ENCODE results near the gene TBCC. TPM values are rescaled to one million over a fixed set of nuclear protein-coding genes. Genes with fewer than 3 reads are reported as not detected.

TBCC gene, protein sequence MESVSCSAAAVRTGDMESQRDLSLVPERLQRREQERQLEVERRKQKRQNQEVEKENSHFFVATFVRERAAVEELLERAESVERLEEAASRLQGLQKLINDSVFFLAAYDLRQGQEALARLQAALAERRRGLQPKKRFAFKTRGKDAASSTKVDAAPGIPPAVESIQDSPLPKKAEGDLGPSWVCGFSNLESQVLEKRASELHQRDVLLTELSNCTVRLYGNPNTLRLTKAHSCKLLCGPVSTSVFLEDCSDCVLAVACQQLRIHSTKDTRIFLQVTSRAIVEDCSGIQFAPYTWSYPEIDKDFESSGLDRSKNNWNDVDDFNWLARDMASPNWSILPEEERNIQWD
- polyA plus RNA-seq, result 23.6 TPM
- long read RNA-seq, donor 1, transcript TBCC-201 (1 exons, 1,616 nt), result major isoform, 13 of 13 reads
- long read RNA-seq, donor 1, partial matches to known transcripts, result 0 of 13 reads
- long read RNA-seq, donor 1, other reads (novel, unspliced or antisense), result 0 of 13 reads
- long read RNA-seq, donor 2, transcript TBCC-201 (1 exons, 1,616 nt), result major isoform, 19 of 19 reads
- long read RNA-seq, donor 2, partial matches to known transcripts, result 0 of 19 reads
- long read RNA-seq, donor 2, other reads (novel, unspliced or antisense), result 0 of 19 reads
- long read RNA-seq, donor 3, transcript TBCC-201 (1 exons, 1,616 nt), result major isoform, 36 of 36 reads
- long read RNA-seq, donor 3, partial matches to known transcripts, result 0 of 36 reads
- long read RNA-seq, donor 3, other reads (novel, unspliced or antisense), result 0 of 36 reads
- long read RNA-seq, donor 4, partial matches to known transcripts, result 0 of 4 reads
- long read RNA-seq, donor 4, other reads (novel, unspliced or antisense), result 0 of 4 reads
- long read RNA-seq, donor 5, transcript TBCC-201 (1 exons, 1,616 nt), result major isoform, 15 of 15 reads
- long read RNA-seq, donor 5, partial matches to known transcripts, result 0 of 15 reads
- long read RNA-seq, donor 5, other reads (novel, unspliced or antisense), result 0 of 15 reads
- long read RNA-seq, donor 6, transcript TBCC-201 (1 exons, 1,616 nt), result major isoform, 22 of 22 reads
- long read RNA-seq, donor 6, partial matches to known transcripts, result 0 of 22 reads
- long read RNA-seq, donor 6, other reads (novel, unspliced or antisense), result 0 of 22 reads
- long read RNA-seq, donor 7, transcript TBCC-201 (1 exons, 1,616 nt), result major isoform, 14 of 14 reads
- long read RNA-seq, donor 7, partial matches to known transcripts, result 0 of 14 reads
- long read RNA-seq, donor 7, other reads (novel, unspliced or antisense), result 0 of 14 reads
- long read RNA-seq, donor 8, transcript TBCC-201 (1 exons, 1,616 nt), result major isoform, 23 of 23 reads
- long read RNA-seq, donor 8, partial matches to known transcripts, result 0 of 23 reads
- long read RNA-seq, donor 8, other reads (novel, unspliced or antisense), result 0 of 23 reads
- long read RNA-seq, donor 9, transcript TBCC-201 (1 exons, 1,616 nt), result major isoform, 19 of 19 reads
- long read RNA-seq, donor 9, partial matches to known transcripts, result 0 of 19 reads
- long read RNA-seq, donor 9, other reads (novel, unspliced or antisense), result 0 of 19 reads
- long read RNA-seq, donor 10, transcript TBCC-201 (1 exons, 1,616 nt), result major isoform, 28 of 28 reads
- long read RNA-seq, donor 10, partial matches to known transcripts, result 0 of 28 reads
- long read RNA-seq, donor 10, other reads (novel, unspliced or antisense), result 0 of 28 reads
- long read RNA-seq, donor 11, transcript TBCC-201 (1 exons, 1,616 nt), result major isoform, 16 of 16 reads
- long read RNA-seq, donor 11, partial matches to known transcripts, result 0 of 16 reads
- long read RNA-seq, donor 11, other reads (novel, unspliced or antisense), result 0 of 16 reads

GRCh38 chr6:42745640-42746462 lies at the start of gene TBCC:
Gene TBCC, minus strand, starts transcription at chr6:42746103. Its CDS starts 30 bp downstream, at chr6:42746073.
- peaks cover 13% of the 10 kb centered on the region for H3K4me1 ChIP-seq (ENCODE audit: control insufficient read depth, insufficient read depth, low read length)
- H3K27me3 ChIP-seq (ENCODE audit: control insufficient read depth, insufficient read depth, low read length), result no peaks in the 10 kb centered on the region

DNA sequence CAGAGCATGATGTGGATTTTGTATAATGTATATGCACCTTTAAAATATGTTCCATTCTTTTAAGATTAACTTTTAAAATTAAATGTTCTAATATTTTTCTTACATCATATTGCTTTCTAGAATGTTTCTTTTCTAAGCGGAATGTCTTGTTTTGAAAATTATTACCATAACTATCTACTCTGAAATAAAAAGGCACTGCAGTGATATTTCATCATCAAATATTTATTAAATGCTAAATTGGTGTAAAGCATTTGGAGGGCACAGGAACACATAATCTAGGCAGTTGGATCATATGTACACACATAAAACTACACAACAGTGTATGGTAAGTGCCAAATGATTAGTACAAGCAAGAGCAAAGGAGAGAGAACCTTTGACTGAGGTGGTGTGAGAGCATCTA lies 49.7 kb upstream of the TBCC start:
- no peak for DNase-seq
- H3K36me3 ChIP-seq (ENCODE audit: control insufficient read depth, insufficient read depth, low read length), result no peaks in the 10 kb centered on the region
- no peak overlapping the region for H3K4me3 ChIP-seq (ENCODE audit: low read length)
- peaks cover 6% of the 10 kb centered on the region for H3K4me1 ChIP-seq (ENCODE audit: control insufficient read depth, insufficient read depth, low read length)
- H3K27me3 ChIP-seq (ENCODE audit: control insufficient read depth, insufficient read depth, low read length), result no peaks in the 10 kb centered on the region
- no peaks in the 10 kb centered on the region for H3K9me3 ChIP-seq (ENCODE audit: control insufficient read depth, low read depth, low read length)
- H3K27ac ChIP-seq (ENCODE audit: low read length), result no peak overlapping the region
- 93% methylated on average over 1 of the region's 1 CpG for WGBS (ENCODE audit: insufficient coverage, low lambda C conversion rate)

More at GRCh38 chr6:42745640-42746462, at the start of gene TBCC:
- Histone ChIP-seq H3K9me3 (ENCODE audit: control insufficient read depth, low read depth, low read length) (no peaks in the 10 kb centered on the region), H3K36me3 (ENCODE audit: control insufficient read depth, insufficient read depth, low read length) (no peaks in the 10 kb centered on the region), H3K4me3 (ENCODE audit: low read length) (peak within 1 kb of the TSS; percentile 84), H3K27ac (ENCODE audit: low read length) (peak within 1 kb of the TSS; percentile 95)
- WGBS (ENCODE audit: insufficient coverage, low lambda C conversion rate), result 2% methylated on average over 7 of the region's 57 CpGs
- DNase-seq, result peak; percentile 97 to 98

DNA sequence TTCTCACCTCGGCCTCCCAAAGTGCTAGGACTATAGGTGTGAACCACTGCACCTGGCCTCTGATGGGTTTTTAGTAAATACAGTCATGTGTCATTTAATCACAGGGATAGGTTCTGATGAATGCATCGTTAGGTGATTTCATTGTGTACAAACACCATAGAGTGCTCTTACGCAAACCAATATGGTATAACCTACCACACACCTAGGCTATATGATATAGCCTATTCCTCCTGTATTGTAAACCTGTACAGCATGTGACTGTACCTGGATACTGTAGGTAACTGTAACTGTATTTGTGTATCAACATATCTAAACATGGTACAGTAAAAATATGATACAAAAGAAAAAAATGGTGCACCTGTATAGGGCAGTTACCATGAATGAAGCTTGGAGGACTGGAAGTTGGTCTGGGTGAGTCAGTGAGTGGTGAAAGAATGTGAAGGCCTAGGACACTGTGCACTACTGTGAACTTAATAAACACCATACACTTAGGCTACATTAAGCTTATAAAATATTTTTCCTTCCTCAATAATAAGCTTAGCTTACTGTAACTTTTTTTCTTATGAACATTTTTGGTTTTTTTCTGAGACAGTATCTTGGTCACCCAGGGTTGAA lies 45.9 kb upstream of the TBCC start:
- Histone ChIP-seq H3K27ac (ENCODE audit: low read length) (no peak overlapping the region), H3K36me3 (ENCODE audit: control insufficient read depth, insufficient read depth, low read length) (peaks cover 6% of the 10 kb centered on the region), H3K4me1 (ENCODE audit: control insufficient read depth, insufficient read depth, low read length) (peaks cover 6% of the 10 kb centered on the region), H3K27me3 (ENCODE audit: control insufficient read depth, insufficient read depth, low read length) (no peaks in the 10 kb centered on the region), H3K4me3 (ENCODE audit: low read length) (no peak overlapping the region), H3K9me3 (ENCODE audit: control insufficient read depth, low read depth, low read length) (no peaks in the 10 kb centered on the region)
- no CpG with 5 or more reads among the region's 3 CpGs for WGBS (ENCODE audit: insufficient coverage, low lambda C conversion rate)
- DNase-seq, result no peak

- Histone ChIP-seq H3K9me3 (ENCODE audit: control insufficient read depth, low read depth, low read length) (no peaks in the 10 kb centered on the region), H3K36me3 (ENCODE audit: control insufficient read depth, insufficient read depth, low read length) (peaks cover 6% of the 10 kb centered on the region), H3K27ac (ENCODE audit: low read length) (no peak overlapping the region), H3K4me1 (ENCODE audit: control insufficient read depth, insufficient read depth, low read length) (peaks cover 3% of the 10 kb centered on the region), H3K27me3 (ENCODE audit: control insufficient read depth, insufficient read depth, low read length) (no peaks in the 10 kb centered on the region), H3K4me3 (ENCODE audit: low read length) (no peak overlapping the region)
- no peak for DNase-seq
- 83% methylated on average over 1 of the region's 5 CpGs for WGBS (ENCODE audit: insufficient coverage, low lambda C conversion rate)
These were observed 44.8 kb upstream of the TBCC start for GRCh38 chr6:42790549-42791181.

DNA sequence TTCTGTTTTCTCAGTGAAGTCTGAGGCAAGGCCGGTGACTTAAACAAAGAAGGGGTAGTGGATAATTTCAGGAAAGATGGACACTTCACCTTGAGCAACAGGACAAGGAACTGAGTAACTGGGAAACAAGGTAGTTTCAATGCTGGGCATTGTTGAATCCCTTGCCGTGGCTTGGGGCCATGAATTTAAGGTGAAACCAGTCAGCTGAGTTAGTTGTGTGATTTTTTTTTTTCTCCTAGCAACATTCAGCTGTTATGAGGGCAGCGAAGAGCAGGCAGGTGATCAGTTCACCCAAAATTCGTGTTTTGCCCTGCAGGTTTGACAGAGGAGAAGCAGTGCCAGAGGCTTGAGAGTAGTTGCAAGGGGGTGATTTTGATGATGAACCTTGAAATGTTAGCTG lies 42.8 kb upstream of the TBCC start:
- no peaks in the 10 kb centered on the region for H3K27me3 ChIP-seq (ENCODE audit: control insufficient read depth, insufficient read depth, low read length)
- no peaks in the 10 kb centered on the region for H3K9me3 ChIP-seq (ENCODE audit: control insufficient read depth, low read depth, low read length)
- H3K36me3 ChIP-seq (ENCODE audit: control insufficient read depth, insufficient read depth, low read length), result peaks cover 6% of the 10 kb centered on the region
- no peak overlapping the region for H3K27ac ChIP-seq (ENCODE audit: low read length)
- no peak overlapping the region for H3K4me3 ChIP-seq (ENCODE audit: low read length)
- WGBS (ENCODE audit: insufficient coverage, low lambda C conversion rate), result 50% methylated on average over 1 of the region's 4 CpGs
- H3K4me1 ChIP-seq (ENCODE audit: control insufficient read depth, insufficient read depth, low read length), result peaks cover 6% of the 10 kb centered on the region
- DNase-seq, result no peak

DNA sequence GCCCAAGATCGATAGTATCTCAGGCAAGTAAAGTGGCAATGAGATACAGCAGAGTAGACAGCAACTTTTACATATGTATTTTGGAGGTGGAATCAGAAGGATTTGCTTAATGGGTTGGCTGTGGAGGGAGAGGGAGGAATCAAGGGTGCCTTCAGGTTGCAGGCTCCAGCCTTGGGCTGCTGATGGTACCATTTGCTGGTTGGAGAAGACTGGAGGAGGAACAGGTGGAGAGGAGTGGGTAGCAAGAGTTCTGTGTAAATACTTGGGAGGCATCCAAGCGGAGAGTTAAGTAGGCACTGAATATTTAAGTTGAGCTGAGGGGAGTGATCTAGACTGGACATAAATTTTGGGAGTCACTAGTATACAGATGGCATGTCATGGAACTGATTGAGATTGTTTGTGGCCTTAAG lies 41.2 kb upstream of the TBCC start:
- Histone ChIP-seq H3K4me3 (ENCODE audit: low read length) (no peak overlapping the region), H3K4me1 (ENCODE audit: control insufficient read depth, insufficient read depth, low read length) (peaks cover 6% of the 10 kb centered on the region), H3K9me3 (ENCODE audit: control insufficient read depth, low read depth, low read length) (no peaks in the 10 kb centered on the region), H3K36me3 (ENCODE audit: control insufficient read depth, insufficient read depth, low read length) (peaks cover 6% of the 10 kb centered on the region), H3K27ac (ENCODE audit: low read length) (no peak overlapping the region), H3K27me3 (ENCODE audit: control insufficient read depth, insufficient read depth, low read length) (no peaks in the 10 kb centered on the region)
- WGBS (ENCODE audit: insufficient coverage, low lambda C conversion rate), result no CpG with 5 or more reads among the region's 2 CpGs
- DNase-seq, result no peak

GRCh38 chr6:42786525-42786985 lies 40.7 kb upstream of the TBCC start:
- WGBS (ENCODE audit: insufficient coverage, low lambda C conversion rate), result 91% methylated on average over 1 of the region's 3 CpGs
- Histone ChIP-seq H3K27ac (ENCODE audit: low read length) (no peak overlapping the region), H3K4me1 (ENCODE audit: control insufficient read depth, insufficient read depth, low read length) (peaks cover 6% of the 10 kb centered on the region), H3K27me3 (ENCODE audit: control insufficient read depth, insufficient read depth, low read length) (no peaks in the 10 kb centered on the region), H3K9me3 (ENCODE audit: control insufficient read depth, low read depth, low read length) (no peaks in the 10 kb centered on the region), H3K36me3 (ENCODE audit: control insufficient read depth, insufficient read depth, low read length) (peaks cover 6% of the 10 kb centered on the region), H3K4me3 (ENCODE audit: low read length) (no peak overlapping the region)
- no peak for DNase-seq

DNA sequence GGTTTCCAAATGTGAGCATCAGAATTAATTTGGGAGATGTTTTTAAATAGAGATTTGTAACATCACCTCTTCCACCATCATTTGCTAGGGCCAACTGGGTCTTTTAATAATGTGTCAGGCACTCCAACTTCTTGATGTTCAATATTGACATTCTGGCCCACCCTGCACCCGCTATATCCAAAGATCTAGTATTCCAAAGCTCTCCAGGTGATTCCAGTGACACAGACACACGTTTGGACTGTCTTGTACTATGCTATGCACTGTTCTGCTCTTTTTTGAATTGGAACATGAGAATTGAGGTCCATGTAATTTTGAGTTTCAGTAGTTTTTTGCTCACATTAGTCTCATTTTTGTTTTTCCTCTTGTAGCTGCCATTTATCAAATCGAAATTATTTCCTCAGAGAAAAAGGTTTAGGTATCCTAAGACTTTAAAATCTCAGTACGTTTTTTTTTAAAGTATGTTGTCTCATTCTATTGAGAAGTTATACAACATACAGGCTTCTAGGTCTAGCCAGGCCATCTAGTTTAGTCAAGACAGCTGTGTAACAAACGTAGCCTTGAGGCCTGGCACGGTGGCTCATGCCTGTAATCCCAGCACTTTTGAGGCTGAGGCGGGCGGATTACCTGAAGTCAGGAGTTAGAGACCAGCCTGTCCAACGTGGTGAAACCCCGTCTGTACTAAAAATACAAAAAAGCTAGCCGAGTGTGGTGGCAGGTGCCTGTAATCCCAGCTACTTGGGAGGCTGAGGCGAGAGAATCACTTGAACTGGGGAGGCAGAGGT lies 39.0 kb upstream of the TBCC start:
- Histone ChIP-seq H3K4me3 (ENCODE audit: low read length) (peak overlapping the region; percentile 97), H3K36me3 (ENCODE audit: control insufficient read depth, insufficient read depth, low read length) (peaks cover 4% of the 10 kb centered on the region), H3K9me3 (ENCODE audit: control insufficient read depth, low read depth, low read length) (no peaks in the 10 kb centered on the region), H3K27me3 (ENCODE audit: control insufficient read depth, insufficient read depth, low read length) (no peaks in the 10 kb centered on the region), H3K27ac (ENCODE audit: low read length) (peak overlapping the region; percentile 98), H3K4me1 (ENCODE audit: control insufficient read depth, insufficient read depth, low read length) (peaks cover 6% of the 10 kb centered on the region)
- DNase-seq, result no peak
- 77% methylated on average over 2 of the region's 12 CpGs for WGBS (ENCODE audit: insufficient coverage, low lambda C conversion rate)

All from large intestine (tissue), 12 donors.